SK-N-MC (cell line): Measurements from ENCODE around the gene SHC4.

Experiments
- DNase-seq: peaks from one replicate; pipeline ENCODE4 v3.0.0-alpha.2; 2011; ENCODE audit warnings: low read depth, low spot score
- H3K27ac ChIP-seq: fragments of 200-600 bp; sonication (generic); 2 replicates; pipeline ENCODE4 v1.5.1; 2016; ENCODE audit warnings: mixed run types
- H3K36me3 ChIP-seq: fragments of 200-600 bp; sonication (generic); 2 replicates; pipeline ENCODE4 v1.6.1; 2017; ENCODE audit warnings: antibody characterized with exemption, low read length, mixed read lengths; ENCODE audit not compliant: insufficient read depth
- H3K4me3 ChIP-seq: fragments of 200-600 bp; sonication (generic); 2 replicates; pipeline ENCODE4 v1.5.1; 2016
- H3K9ac ChIP-seq: fragments of 200-600 bp; sonication (generic); 2 replicates; pipeline ENCODE4 v1.8.0; 2017; ENCODE audit warnings: mixed run types, mixed read lengths; ENCODE audit not compliant: insufficient read length
- H3K9me3 ChIP-seq: fragments of 200-600 bp; sonication (generic); 2 replicates; pipeline ENCODE4 v1.6.1; 2017; ENCODE audit warnings: low read depth, mild to moderate bottlenecking, antibody characterized with exemption, low read length, moderate library complexity, mixed read lengths
- EZH2 ChIP-seq: fragments of 200-600 bp; sonication (generic); IDR thresholded peaks from one replicate; pipeline ENCODE4 v1.6.1; 2017; ENCODE audit warnings: antibody characterized with exemption
- FOXP2 ChIP-seq: optimal IDR thresholded peaks from 2 replicates; pipeline ENCODE3; 2011; ENCODE audit warnings: mild to moderate bottlenecking, moderate library complexity; ENCODE audit not compliant: insufficient read depth; ENCODE audit errors: extremely low read length, control extremely low read depth
- POLR2AphosphoS5 ChIP-seq: IDR thresholded peaks from 2 replicates; pipeline ENCODE4 v1.6.1; 2012; ENCODE audit warnings: mild to moderate bottlenecking, low read depth, low read length, borderline replicate concordance

The SHC4 gene

DNA sequence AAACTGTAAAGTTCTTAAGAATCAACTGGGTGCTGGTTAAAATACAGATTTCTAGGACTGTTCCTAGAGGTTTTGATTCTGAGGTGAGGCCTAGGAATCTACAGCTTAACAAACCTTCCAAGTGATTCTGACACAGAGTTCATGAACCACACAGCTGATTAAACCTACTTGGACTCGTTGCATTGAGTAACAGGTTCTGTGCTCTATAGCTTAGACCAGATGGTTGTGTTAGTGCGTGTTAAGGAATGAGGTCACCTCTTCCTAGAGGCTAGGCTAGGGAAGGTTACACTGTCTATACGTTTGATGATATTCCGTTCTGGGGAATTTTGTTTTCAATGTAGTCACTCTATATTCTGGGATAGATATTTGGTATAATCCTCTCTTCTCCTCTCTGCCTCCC is 63.9 kb downstream of the SHC4 start:
- TF ChIP-seq POLR2AphosphoS5 = no peak
- TF ChIP-seq EZH2 = no peak
- TF ChIP-seq FOXP2 = no peak
- H3K9me3 ChIP-seq = no peaks in the 10 kb centered on the region
- no peak overlapping the region for H3K4me3 ChIP-seq
- H3K36me3 ChIP-seq = no peaks in the 10 kb centered on the region
- H3K9ac ChIP-seq = no peak overlapping the region
- H3K27ac ChIP-seq = no peak overlapping the region
- DNase-seq = no peak

GRCh38 chr15:48898446-48898845 is 65.3 kb downstream of the SHC4 start:
- Histone ChIP-seq H3K9me3 (no peaks in the 10 kb centered on the region), H3K4me3 (no peak overlapping the region), H3K9ac (no peak overlapping the region), H3K36me3 (no peaks in the 10 kb centered on the region), H3K27ac (no peak overlapping the region)
- TF ChIP-seq POLR2AphosphoS5 (no peak), FOXP2 (no peak), EZH2 (no peak)
- DNase-seq = no peak

DNA sequence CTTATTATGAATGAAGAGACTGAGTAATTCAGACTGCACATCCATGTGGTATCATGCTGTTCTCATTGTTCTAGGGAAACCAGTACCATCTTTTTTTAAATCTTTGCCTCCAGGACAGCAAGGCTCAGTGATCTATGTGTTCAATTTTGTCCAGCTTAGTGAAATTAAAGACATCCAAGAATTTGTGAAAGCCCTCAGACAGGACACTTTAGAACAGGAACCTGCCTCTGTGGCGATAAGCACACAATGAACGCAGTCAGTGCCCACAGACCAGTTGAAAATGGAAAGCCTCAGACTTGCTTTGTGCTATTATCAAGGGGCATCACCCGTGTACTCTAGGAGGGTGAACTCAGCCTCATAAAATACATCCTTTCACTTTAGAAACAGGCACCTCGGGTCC is 65.7 kb downstream of the SHC4 start:
- no peak overlapping the region for H3K9ac ChIP-seq
- H3K36me3 ChIP-seq = no peaks in the 10 kb centered on the region
- H3K27ac ChIP-seq = no peak overlapping the region
- no peak overlapping the region for H3K4me3 ChIP-seq
- no peak for DNase-seq
- no peaks in the 10 kb centered on the region for H3K9me3 ChIP-seq
- TF ChIP-seq POLR2AphosphoS5 (no peak), FOXP2 (no peak), EZH2 (no peak)

DNA sequence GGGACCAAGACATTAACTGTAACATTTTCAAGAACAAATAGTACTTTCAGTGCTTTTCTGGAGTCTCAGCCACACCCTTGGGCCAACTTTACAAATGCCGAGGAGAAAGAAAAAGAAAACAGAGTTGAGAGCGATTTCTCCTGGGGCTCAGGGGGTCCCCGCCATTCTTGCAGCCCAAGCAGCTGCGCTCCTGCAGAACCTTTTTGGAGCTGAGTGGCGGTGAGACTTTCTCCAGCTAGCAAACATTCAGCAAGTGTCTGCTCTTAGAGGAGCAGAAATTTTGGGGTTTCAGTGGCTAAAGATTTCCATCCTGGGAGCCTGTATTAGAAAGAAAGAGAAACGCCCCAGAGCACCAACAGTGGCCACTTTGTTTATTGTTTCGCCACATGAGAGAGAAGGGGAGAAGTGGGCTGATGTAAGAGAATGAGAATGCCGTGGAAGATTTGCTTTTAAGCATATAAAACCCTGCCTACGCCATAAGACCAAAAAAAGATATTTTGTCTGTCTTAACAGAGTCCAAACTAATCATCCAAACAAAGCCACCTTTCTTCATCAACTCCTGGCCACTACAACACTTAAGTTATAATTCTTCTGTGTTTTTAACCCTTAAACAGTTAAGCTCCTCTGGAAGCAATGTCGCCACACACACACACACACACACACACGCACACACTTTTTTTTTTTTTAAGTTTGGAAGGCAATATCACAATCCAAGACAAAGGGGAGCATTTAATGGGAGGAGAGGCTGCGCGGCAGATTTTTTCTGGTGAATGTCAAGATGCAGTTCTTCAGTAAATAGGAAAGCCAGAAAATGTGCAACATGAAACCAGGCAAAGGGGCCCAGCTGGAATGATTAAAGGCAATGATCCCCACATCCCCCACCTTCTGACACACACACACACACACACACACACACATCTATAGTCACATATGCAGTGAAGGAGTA is 66.6 kb downstream of the SHC4 start:
- Histone ChIP-seq H3K27ac (no peak overlapping the region), H3K9ac (no peak overlapping the region), H3K36me3 (no peaks in the 10 kb centered on the region), H3K4me3 (no peak overlapping the region), H3K9me3 (no peaks in the 10 kb centered on the region)
- DNase-seq = no peak
- TF ChIP-seq EZH2 (no peak), FOXP2 (no peak), POLR2AphosphoS5 (no peak)

DNA sequence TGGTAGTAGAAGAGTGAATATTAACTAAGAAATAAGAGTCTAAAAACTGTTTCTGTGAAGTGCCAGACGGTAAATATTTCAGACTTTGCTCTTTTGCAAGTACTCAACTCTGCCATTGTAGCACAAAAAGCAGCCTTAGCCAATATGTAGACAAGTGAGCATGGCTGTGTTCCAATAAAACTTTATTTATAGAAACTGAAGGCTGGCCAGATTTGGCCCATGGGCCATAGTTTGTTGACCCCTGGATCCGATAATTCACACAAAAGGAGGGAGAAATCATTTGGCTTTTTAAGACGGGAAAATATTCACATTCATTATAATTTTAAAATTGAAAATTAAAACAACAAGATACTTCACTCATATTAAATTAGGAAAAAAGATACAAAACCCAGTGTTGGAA is 70.4 kb downstream of the SHC4 start:
- no peak for TF ChIP-seq POLR2AphosphoS5
- no peak for TF ChIP-seq FOXP2
- no peak for TF ChIP-seq EZH2
- H3K27ac ChIP-seq = no peak overlapping the region
- H3K9me3 ChIP-seq = no peaks in the 10 kb centered on the region
- no peaks in the 10 kb centered on the region for H3K36me3 ChIP-seq
- H3K4me3 ChIP-seq = no peak overlapping the region
- DNase-seq = no peak
- no peak overlapping the region for H3K9ac ChIP-seq

- Histone ChIP-seq H3K9me3 (no peaks in the 10 kb centered on the region), H3K4me3 (no peak overlapping the region), H3K9ac (no peak overlapping the region), H3K36me3 (no peaks in the 10 kb centered on the region), H3K27ac (no peak overlapping the region)
- TF ChIP-seq POLR2AphosphoS5 (no peak), EZH2 (no peak), FOXP2 (no peak)
- no peak for DNase-seq
Measured at GRCh38 chr15:48891232-48891765, 72.4 kb downstream of the SHC4 start.

- no peak overlapping the region for H3K27ac ChIP-seq
- H3K4me3 ChIP-seq = no peak overlapping the region
- H3K36me3 ChIP-seq = no peaks in the 10 kb centered on the region
- no peak for DNase-seq
- no peaks in the 10 kb centered on the region for H3K9me3 ChIP-seq
- no peak for TF ChIP-seq FOXP2
- no peak for TF ChIP-seq POLR2AphosphoS5
- TF ChIP-seq EZH2 = no peak
- H3K9ac ChIP-seq = no peak overlapping the region
Measured at GRCh38 chr15:48890375-48890972, 73.2 kb downstream of the SHC4 start.

GRCh38 chr15:48889925-48890324 is 73.8 kb downstream of the SHC4 start:
- no peak for TF ChIP-seq EZH2
- TF ChIP-seq FOXP2 = no peak
- TF ChIP-seq POLR2AphosphoS5 = no peak
- H3K4me3 ChIP-seq = no peak overlapping the region
- H3K27ac ChIP-seq = no peak overlapping the region

DNA sequence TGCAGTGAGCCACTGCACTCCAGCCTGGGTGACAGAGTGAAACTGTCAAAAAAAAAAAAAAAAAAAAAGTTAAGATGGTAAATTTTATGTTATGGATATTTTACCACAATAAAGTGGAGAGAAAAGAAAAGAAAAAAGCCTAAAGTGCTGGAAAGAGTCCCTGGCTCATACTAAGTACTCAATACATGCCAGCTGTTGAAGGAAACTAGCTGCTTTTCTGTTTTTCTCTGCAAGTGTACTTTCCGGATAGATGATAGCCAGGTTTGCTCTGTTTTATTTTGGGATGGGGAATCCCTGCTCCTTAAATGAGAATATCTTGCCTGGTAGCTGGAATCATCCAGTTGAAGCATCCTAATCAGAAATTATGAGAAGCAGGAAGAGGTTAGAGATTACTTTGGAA is 74.9 kb downstream of the SHC4 start:
- no peak overlapping the region for H3K4me3 ChIP-seq
- no peak overlapping the region for H3K9ac ChIP-seq
- no peaks in the 10 kb centered on the region for H3K9me3 ChIP-seq
- H3K27ac ChIP-seq = no peak overlapping the region
- TF ChIP-seq FOXP2 (no peak), EZH2 (no peak), POLR2AphosphoS5 (no peak)
- no peaks in the 10 kb centered on the region for H3K36me3 ChIP-seq
- no peak for DNase-seq

More at GRCh38 chr15:48889925-48890324, 73.8 kb downstream of the SHC4 start:
- Histone ChIP-seq H3K9me3 (no peaks in the 10 kb centered on the region), H3K36me3 (no peaks in the 10 kb centered on the region), H3K9ac (no peak overlapping the region)
- DNase-seq = no peak

DNA sequence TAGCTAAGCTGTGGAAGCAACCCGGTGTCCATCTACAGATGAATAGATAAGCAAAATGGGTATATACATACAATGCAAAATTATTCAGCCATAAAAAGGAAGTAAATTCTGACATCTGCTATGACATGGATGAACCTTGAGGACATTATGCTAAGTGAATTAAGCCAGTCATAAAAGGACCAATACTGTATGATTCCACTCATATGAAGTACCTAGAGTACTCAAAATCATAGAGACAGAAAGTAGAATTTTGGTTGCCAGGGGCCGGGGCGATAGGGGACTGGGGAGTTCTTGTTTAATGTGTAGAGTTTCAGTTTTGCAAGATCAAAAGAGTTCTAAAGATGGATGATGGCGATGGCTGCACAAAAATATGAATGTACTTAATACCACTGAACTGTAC is 75.5 kb downstream of the SHC4 start:
- no peaks in the 10 kb centered on the region for H3K9me3 ChIP-seq
- no peak overlapping the region for H3K4me3 ChIP-seq
- H3K27ac ChIP-seq = no peak overlapping the region
- DNase-seq = no peak
- H3K9ac ChIP-seq = no peak overlapping the region
- no peaks in the 10 kb centered on the region for H3K36me3 ChIP-seq
- TF ChIP-seq POLR2AphosphoS5 (no peak), EZH2 (no peak), FOXP2 (no peak)
